Endothelial cell of umbilical vein (primary cell): ENCODE results near the gene LITAF. TPM values are rescaled to one million over a fixed set of nuclear protein-coding genes. Genes with fewer than 3 reads are reported as not detected.

Experiments
- BruUV-seq: library from RNA; stranded (reverse); fragments of 400-500 nt; replicated peaks from 2 replicates; lab custom pipeline; 2021; lab: Mats Ljungman, UMichigan
- CTCF ChIA-PET: fragments of 300-600, 350-600 bp; sonication (Branson Sonifier 250); formaldehyde crosslinking; loops from one replicate; lab custom pipeline; 2021; ENCODE audit warnings: antibody characterized with exemption, inconsistent platforms; lab: Charles Lee
- POLR2A ChIA-PET: fragments of 300-600, 350-600 bp; sonication (Branson Sonifier 250); formaldehyde crosslinking; loops from one replicate; lab custom pipeline; 2021; ENCODE audit warnings: antibody characterized with exemption, inconsistent platforms; lab: Charles Lee
- DNase-seq: peaks from one replicate; pipeline ENCODE4 v3.0.0-alpha.2; 2011; ENCODE audit warnings: low read depth, low spot score
- FAIRE-seq: peaks from 2 replicates; lab custom pipeline; 2011; peaks lifted over from hg19 to GRCh38; lab: Jason Lieb, UNC
- H2AFZ ChIP-seq: 2 replicates; pipeline ENCODE4 v1.6.0; 2012; ENCODE audit warnings: low read depth, low read length, control low read depth, inconsistent platforms
- H3K27ac ChIP-seq: 2 replicates; pipeline ENCODE4 v1.5.1; 2011; ENCODE audit warnings: low read depth, mild to moderate bottlenecking, control low read depth, low read length, moderate library complexity; ENCODE audit not compliant: insufficient read depth
- H3K27me3 ChIP-seq, 2 experiments: 2 replicates each; pipeline versions ENCODE4 v1.6.0 to v1.6.1; 2011; ENCODE audit warnings: low read length in 2 of 2, mixed read lengths in 1 of 2; ENCODE audit not compliant: control insufficient read depth in 2 of 2, insufficient read depth in 2 of 2
- H3K36me3 ChIP-seq, 2 experiments: 2 replicates in 1 of 2; 3 replicates in 1 of 2; pipeline ENCODE4 v1.5.1; 2011; ENCODE audit warnings: low read length in 2 of 2, mild to moderate bottlenecking in 1 of 2, moderate library complexity in 1 of 2; ENCODE audit not compliant: control insufficient read depth in 2 of 2, insufficient read depth in 2 of 2; ENCODE audit errors: extremely low read depth in 1 of 2
- H3K4me1 ChIP-seq: 3 replicates; pipeline ENCODE4 v1.5.1; 2011; ENCODE audit warnings: mild to moderate bottlenecking, low read length; ENCODE audit not compliant: control insufficient read depth, insufficient read depth; ENCODE audit errors: extremely low read depth
- H3K4me2 ChIP-seq: 2 replicates; pipeline ENCODE4 v1.6.1; 2011; ENCODE audit warnings: low read length, control low read depth, mixed read lengths; ENCODE audit not compliant: insufficient read depth
- H3K4me3 ChIP-seq, 3 experiments: fragments of 200-600 bp in 1 of 3; sonication (generic), shearing (Covaris generic) in 1 of 3; replicated peaks in 1 of 3; 2 replicates each; pipeline ENCODE4 v1.5.1; 2011 to 2016; ENCODE audit warnings: control low read depth in 3 of 3, low read length in 3 of 3, mild to moderate bottlenecking in 2 of 3, inconsistent platforms in 1 of 3, low read depth in 1 of 3, moderate library complexity in 1 of 3; ENCODE audit not compliant: insufficient read depth in 1 of 3
- H3K79me2 ChIP-seq: 2 replicates; pipeline ENCODE4 v1.6.0; 2012; ENCODE audit warnings: low read length, inconsistent platforms; ENCODE audit not compliant: control insufficient read depth, insufficient read depth
- H3K9ac ChIP-seq: replicated peaks from 2 replicates; pipeline ENCODE3; 2011; ENCODE audit warnings: low read length, control low read depth; ENCODE audit not compliant: insufficient read depth; ENCODE audit errors: extremely low read depth
- H3K9me1 ChIP-seq: replicated peaks from 3 replicates; pipeline ENCODE4 v1.6.0; 2011; ENCODE audit warnings: mild to moderate bottlenecking, low read length; ENCODE audit not compliant: control insufficient read depth, insufficient read depth; ENCODE audit errors: extremely low read depth
- H3K9me3 ChIP-seq: replicated peaks from 2 replicates; pipeline ENCODE4 v1.5.1; 2012; ENCODE audit warnings: low read length, inconsistent platforms; ENCODE audit not compliant: control insufficient read depth, insufficient read depth
- H4K20me1 ChIP-seq: replicated peaks from 2 replicates; pipeline ENCODE3; 2011; ENCODE audit warnings: mild to moderate bottlenecking, low read length; ENCODE audit not compliant: control insufficient read depth, insufficient read depth; ENCODE audit errors: extremely low read depth
- CTCF ChIP-seq, 2 donors: IDR thresholded peaks; 1 replicate in 1 of 2; 2 replicates in 1 of 2; pipeline ENCODE4 v1.5.1; 2011; ENCODE audit warnings: low read length in 2 of 2, mild to moderate bottlenecking in 2 of 2, moderate library complexity in 2 of 2, control low read depth in 1 of 2, inconsistent platforms in 1 of 2, low read depth in 1 of 2; ENCODE audit not compliant: insufficient read depth in 1 of 2; ENCODE audit errors: extremely low read depth in 1 of 2
- EZH2 ChIP-seq: IDR thresholded peaks from 2 replicates; pipeline ENCODE4 v1.6.1; 2012; ENCODE audit warnings: borderline replicate concordance, low read depth, mild to moderate bottlenecking, moderate library complexity, low read length, inconsistent platforms; ENCODE audit not compliant: severe bottlenecking
- FOS ChIP-seq: IDR thresholded peaks from 2 replicates; pipeline ENCODE4 v1.6.1; 2011; ENCODE audit warnings: mild to moderate bottlenecking, low read length, moderate library complexity, borderline replicate concordance; ENCODE audit not compliant: insufficient read depth
- GATA2 ChIP-seq: IDR thresholded peaks from 2 replicates; pipeline ENCODE4 v1.7.0; 2011; ENCODE audit warnings: low read depth, mild to moderate bottlenecking, moderate library complexity, mixed read lengths, low read length; ENCODE audit not compliant: insufficient read length, insufficient read depth
- JUN ChIP-seq: IDR thresholded peaks from 2 replicates; pipeline ENCODE4 v1.6.1; 2011; ENCODE audit warnings: borderline replicate concordance, low read depth; ENCODE audit not compliant: insufficient read length, insufficient read depth
- MAX ChIP-seq: IDR thresholded peaks from 2 replicates; pipeline ENCODE4 v1.6.1; 2011; ENCODE audit not compliant: insufficient read depth, insufficient read length
- MYC ChIP-seq: IDR thresholded peaks from one replicate; pipeline ENCODE4 v1.6.1; 2011; ENCODE audit warnings: mild to moderate bottlenecking, low read depth, low read length
- POLR2A ChIP-seq: IDR thresholded peaks from 2 replicates; pipeline ENCODE4 v1.6.1; 2012; ENCODE audit warnings: low read depth, mild to moderate bottlenecking, control low read depth, low read length
- POLR2AphosphoS5 ChIP-seq: IDR thresholded peaks from 2 replicates; pipeline ENCODE4 v1.6.1; 2012; ENCODE audit warnings: low read depth, mild to moderate bottlenecking, control low read depth, low read length, moderate library complexity; ENCODE audit not compliant: insufficient read depth
- dilution Hi-C: fragments of 300-500 bp; cut with MboI; formaldehyde crosslinking; loops from one replicate; pipeline ENCODE4 v1.15.0; 2019; ENCODE audit warnings: low sequenced_read_pairs; ENCODE audit not compliant: extremely low pct_ligation_motif_present
- intact Hi-C: fragments of 100-400 bp; cut with micrococcal nuclease; formaldehyde crosslinking; loops from one replicate; pipeline ENCODE4 v1.10.0; 2022
- polyA plus RNA-seq, 4 experiments: library from polyadenylated mRNA; depleted of rRNA in 3 of 4; stranded (reverse) in 3 of 4; unstranded in 1 of 4; fragments of >200 nt; gene quantifications; 2 replicates each; pipeline versions ENCODE4 v1.2.1 to v1.2.3, GENCODE V29; 2011 to 2012; ENCODE audit warnings: missing spikeins in 1 of 4
- total RNA-seq: library from RNA; stranded (reverse); gene quantifications from 2 replicates; pipeline ENCODE4 v1.2.3, GENCODE V29; 2021

LITAF gene
- total and polyA plus RNA-seq, 2 donors (not counting 3 experiments of a cell fraction or from before 2014, with no cell fraction given) = 15.2 to 27.2 TPM

- H3K27ac ChIP-seq = no peak overlapping the region
- no peak for FAIRE-seq
- H3K4me3 ChIP-seq = no peak overlapping the region
- TF ChIP-seq MYC = no peak
- no peak for TF ChIP-seq POLR2AphosphoS5
- no peak for TF ChIP-seq CTCF (IDR thresholded peaks at IDR 0.05; ENCODE audit: extremely low read depth in 1 of 2, insufficient read depth in 1 of 2, low read depth in 1 of 2, low read length in 2 of 2)
- TF ChIP-seq EZH2 = no peak
- no peak for TF ChIP-seq FOS
- no peak for TF ChIP-seq JUN
- no peak for TF ChIP-seq GATA2
- TF ChIP-seq MAX = no peak
- TF ChIP-seq POLR2A = no peak
- no peaks in the 10 kb centered on the region for H4K20me1 ChIP-seq
- ChIA-PET CTCF (no interaction called here), POLR2A (no interaction called here)
- H3K27me3 ChIP-seq = no peaks in the 10 kb centered on the region
- H3K36me3 ChIP-seq = no peaks in the 10 kb centered on the region
- DNase-seq = no peak
- H3K4me1 ChIP-seq = no peaks in the 10 kb centered on the region
- no peak overlapping the region for H2AFZ ChIP-seq
- no TSS peak for BruUV-seq
- no peak overlapping the region for H3K4me2 ChIP-seq
- intact Hi-C loops = no loop called here
- H3K79me2 ChIP-seq = no peaks in the 10 kb centered on the region
- no peaks in the 10 kb centered on the region for H3K9me3 ChIP-seq
- H3K9ac ChIP-seq = no peak overlapping the region
- H3K9me1 ChIP-seq = no peaks in the 10 kb centered on the region
- dilution Hi-C loops = no loop called here
Observed at GRCh38 chr16:11627822-11628457, 41.2 kb upstream of the LITAF start.
